HG03571 (cell line): ENCODE data around the gene UBQLN3.

Source experiments
- ATAC-seq: cut with Tn5 transposase; IDR thresholded peaks from one replicate; pipeline ENCODE4 v1.9.1; 2021; ENCODE audit not compliant: unreplicated experiment

UBQLN3 gene

DNA sequence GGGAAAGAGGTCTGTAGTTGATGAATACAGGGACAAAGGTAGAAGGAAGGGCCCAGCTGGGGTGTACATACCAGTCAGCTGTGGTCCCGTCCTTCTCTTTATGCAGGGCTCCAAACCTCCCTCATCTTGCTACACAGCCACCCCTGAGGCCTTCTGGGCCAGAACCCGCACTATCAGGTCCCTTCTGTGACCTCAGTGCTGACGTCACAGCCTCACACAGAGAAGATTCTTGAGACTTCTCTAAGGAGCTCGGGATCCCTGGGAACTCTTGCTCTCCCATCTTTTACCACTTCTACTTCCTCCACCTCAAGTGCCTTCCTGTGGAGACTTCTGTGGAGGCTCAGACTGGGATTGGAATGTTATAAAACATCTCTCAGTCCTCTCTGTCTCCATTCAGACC, at the start of gene UBQLN3:
Gene UBQLN3, minus strand, starts transcription at position 155 of the 400 bp plus-strand sequence. CDS start 399 bp downstream, outside the sequence.
- ATAC-seq = no peak

DNA sequence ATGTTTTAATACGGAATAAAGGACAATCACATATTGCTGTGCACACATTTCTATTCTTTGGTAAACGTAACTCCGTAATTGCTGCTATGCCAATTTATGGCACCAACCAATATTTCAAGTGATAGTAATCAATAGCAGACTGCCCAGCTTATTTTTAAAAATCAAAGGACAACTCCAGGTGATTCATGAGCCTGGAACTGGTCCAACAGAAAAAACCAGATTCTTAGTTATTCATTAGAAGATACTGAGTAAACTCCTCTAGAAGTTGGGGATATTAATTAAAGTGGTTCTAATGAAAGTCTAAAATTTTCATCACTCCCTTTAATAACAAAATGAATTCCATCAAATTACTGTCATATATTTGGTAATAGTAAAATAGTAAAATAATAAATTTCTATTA, 48.0 kb upstream of the UBQLN3 start:
- no peak for ATAC-seq

DNA sequence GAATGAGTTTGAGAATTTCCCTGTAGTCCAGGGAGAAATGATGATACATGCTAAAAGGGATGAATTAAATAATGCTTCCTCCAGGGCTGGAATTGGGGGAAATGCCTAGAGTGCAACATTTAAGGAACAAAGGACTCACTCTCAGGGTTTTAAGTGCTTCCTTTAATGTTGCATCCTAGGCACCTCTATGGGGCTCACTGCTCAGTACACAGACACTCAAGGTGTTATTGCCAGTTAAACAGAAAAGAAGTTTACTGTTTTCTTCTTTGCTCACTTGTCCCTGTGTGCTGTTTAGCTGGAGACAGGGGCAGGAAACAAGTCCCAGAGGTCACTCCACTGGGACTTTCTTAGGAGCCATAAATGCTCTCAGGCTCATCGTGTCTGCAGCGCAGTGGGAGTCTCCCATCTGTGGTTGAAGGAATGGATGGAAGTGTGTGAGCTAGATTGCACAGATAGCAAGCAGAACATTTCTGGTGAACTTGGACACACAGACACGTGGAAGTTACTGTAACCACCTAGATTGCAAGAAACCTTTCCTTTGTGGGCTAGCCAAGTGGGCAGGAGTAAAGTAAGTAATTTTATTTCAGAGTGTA, 46.9 kb upstream of the UBQLN3 start:
- no peak for ATAC-seq

DNA sequence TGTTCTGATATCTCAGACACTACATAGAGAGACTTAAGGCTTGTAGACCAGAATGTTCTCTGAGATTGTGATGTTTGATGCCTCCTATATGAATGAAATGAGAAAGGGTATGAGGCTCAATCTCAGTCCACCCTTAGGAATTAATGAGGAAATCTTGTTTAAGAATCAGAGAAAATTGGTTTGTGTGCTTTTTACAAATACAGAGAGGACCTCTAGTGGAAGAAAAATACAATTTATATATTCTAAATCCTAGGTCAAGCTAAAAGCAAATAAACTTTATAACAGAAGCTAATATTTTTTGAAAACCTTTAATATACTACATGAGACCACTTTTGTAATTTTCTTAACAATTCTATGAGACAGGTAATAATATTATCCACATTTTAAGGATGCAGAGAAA, 43.6 kb upstream of the UBQLN3 start:
- no peak for ATAC-seq

DNA sequence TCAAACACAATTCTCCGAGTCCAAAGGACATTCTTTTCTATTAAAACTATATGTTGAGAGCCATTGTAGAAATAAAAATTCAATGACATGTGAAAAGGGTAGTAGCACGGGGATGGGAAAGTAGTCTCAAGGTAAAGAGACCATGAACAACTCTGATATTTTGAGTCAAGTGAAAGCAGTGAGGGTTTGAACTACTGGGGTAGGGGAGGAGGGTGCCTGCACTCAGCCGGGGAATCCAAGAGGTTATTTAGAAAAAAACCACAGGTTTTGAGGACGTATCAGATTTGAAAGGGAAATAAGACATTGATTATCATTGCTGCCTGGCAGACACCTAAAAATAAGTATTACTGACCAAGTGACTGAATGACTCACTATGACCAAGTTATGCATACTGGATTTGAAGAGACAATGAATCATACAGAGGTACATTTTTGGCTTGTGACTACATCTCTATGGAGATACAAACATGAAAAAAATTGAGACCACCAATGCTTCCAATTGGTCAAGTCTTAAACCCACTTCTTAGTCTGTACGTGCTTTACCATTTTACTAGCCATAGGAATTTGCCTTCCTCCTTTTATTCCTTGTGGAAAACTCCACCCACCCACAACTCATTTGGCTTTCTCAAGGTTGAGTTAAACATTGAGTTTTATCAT, 40.8 kb upstream of the UBQLN3 start:
- peak; percentile 34 for ATAC-seq

DNA sequence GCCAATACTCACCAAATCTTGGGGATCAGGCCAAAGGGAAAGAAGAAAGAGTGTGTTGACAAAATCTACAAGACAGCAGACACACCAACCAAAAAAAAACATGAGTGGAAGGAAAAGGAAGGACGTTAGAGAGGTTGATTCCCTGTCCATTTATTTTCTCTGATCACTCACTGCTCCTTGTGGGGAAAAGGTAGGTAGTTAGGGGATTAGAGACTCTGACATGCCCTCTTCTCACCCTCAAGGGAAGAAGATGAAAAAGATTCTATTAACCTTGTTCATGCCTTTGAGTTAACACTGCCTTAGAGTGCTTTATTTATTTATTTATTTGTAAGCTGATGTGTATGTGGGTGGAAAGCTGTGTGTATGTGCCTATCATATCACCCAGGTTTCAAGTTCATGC, 38.7 kb upstream of the UBQLN3 start, which contains the start of gene OR52H1:
Gene OR52H1, minus strand, starts transcription at position 101 of the 400 bp plus-strand sequence. CDS start 3,035 bp downstream, outside the sequence.
- ATAC-seq = no peak

DNA sequence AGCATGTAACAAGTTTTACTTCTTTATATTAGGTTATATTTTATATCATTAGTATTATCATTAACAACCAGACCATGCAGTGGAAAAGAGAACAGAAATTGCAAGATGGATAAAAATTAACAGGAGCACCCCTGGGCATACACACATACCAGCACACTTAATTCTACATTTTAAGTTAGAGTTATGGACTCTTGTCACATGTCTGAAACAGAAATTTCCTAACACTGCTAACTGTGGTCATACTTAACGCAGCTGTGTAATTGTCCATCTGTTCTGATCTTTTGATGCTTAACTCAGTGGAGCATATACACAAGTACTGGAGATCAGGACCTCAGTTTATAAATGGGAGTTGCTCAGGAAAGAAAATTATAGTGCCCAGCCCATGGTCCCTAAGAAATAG, 38.2 kb upstream of the UBQLN3 start:
- ATAC-seq = peak; percentile 76

DNA sequence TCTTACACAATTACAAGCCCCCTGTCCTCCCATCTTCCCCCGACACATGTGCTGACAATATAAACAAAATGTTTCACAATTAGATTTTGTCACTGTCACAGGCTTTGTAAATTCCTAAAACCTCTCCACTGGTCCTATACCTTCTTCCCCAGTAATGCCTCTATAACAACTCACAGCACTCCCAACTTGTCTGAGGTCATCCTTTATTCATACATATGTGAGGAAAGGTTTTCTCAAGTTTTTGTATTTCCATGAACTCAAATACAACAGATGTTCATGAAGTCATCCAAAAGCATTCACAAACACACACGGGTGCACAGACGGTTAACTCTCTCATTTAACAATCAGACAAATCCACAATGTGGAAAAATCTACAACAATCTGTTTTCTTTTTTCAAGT, 36.7 kb upstream of the UBQLN3 start:
- ATAC-seq = no peak

DNA sequence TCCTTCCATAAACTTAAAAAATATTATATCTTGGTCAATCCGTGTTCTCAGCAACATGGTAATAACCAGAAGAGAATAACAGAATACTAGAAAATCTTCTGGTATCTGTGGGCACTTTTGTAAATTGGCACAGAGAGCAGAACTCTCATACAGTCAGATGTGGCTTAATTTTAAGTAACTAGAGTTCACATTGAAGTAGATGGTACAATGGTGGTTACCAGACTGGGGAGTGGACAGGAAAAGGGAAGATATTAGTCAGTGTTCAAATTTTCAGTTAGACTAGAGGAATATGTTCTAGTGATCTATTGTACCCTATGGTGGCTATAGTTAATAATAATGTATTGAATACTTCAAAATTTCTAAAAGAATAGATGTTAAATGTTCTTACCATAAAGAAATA, 31.7 kb upstream of the UBQLN3 start:
- no peak for ATAC-seq

DNA sequence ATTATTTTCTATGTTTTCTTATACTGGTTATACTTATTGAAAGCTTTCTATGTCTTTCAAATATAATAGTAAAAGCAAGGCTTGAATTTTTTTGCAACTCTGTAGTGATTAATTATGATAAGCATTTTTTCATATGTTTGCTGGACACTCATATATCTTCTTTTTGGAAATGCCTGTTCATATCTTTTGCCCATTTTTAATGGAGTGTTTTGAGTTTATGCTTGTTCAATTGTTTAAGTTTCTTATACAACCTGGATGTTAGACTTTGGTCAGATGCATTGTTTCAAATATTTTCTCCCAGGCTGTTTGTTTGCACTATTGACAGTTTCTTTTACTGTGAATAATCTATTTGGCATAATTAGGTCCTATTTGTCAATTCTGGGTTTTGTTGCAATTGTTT, 26.7 kb upstream of the UBQLN3 start:
- ATAC-seq = no peak

DNA sequence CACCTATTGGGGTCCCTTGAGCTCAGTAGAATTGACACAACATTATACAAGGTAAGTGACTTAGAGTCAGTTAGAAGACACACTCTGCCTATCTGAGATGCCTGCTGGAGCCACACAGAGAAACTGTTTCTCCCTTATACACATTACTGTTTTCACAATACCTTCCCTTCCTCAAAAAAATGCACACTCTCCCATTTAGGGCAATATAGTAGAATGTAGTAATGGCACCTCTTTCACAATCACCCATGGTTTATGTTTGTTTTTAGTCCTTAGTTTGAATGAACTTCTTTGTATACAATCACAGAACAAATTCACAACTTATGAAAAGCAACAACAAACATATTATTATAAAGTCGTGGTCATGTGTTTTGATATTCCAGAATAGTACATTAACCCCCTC, 24.3 kb upstream of the UBQLN3 start:
- no peak for ATAC-seq

DNA sequence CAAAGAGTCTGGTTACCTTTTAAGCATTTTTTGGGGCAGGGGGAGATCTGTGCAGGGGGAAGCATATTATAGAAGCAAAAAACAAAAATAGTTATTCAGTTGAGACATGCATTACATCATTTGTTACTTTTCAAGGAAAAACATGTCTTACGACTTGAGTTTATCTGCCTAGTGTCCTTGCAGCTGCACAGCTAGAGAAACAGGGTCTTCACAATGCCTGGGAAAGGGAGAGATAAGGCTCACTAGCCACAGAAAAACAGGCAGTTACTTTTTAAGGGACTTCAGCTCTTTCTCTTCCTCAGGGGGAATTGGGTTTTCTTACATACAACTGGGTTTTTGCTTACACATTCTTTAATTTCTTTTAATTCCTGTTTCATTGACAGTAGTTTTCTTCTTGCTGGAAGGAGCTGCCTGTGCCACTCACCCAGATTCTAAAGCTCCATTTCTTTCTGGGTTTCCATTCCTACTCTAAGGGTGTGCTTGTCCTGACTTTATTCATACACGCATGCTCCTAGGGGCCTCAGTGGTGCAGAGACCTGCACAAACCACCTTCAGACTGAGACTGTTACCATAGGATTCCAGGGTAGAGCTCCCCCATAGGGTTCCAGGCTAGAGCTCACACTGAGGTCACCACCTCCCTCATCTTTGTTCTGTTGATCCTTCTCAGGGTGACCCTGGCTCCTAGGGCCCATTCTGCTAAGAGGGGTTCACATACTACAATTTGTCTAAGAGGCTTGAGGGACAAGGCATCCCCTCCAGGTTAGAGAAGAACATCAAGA, 21.5 kb upstream of the UBQLN3 start:
- no peak for ATAC-seq

DNA sequence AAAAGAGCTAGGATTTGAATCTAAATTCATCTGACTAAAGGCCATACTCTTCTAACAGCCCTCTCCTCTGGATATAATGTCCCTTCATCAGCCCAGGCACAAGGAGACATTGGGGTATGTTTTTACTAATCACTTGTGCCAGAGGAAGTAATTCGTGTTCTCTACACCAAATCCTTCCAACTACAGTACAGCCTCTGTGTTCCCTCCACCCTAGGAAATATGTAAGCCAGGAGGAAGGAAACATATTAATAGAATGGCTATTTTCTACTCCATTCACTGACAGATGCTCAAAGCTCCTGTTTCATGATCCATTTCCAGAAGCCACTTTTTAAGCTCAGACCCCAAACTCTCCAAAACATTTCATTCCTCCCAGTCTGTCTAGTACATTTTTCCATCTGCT, 18.7 kb upstream of the UBQLN3 start:
- no peak for ATAC-seq

DNA sequence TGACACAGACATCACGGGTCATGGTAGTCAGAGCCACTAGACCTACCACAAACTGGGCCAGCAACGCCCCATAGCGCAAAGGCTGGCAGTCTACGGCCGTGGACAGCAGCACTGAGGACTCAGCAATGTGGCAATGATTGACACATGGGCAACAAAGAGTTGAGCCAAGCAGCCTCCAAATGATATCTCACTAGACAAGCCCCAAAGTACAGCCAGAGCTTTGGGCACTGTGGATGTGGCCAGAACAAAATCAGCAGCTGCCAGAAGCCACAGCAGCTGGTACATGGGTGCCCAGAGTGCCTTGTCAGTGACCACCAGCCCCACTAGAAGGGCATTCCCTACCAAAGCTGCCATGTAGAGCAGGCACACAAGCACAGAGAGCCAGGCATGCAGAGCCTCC, 18.0 kb upstream of the UBQLN3 start:
- no peak for ATAC-seq

DNA sequence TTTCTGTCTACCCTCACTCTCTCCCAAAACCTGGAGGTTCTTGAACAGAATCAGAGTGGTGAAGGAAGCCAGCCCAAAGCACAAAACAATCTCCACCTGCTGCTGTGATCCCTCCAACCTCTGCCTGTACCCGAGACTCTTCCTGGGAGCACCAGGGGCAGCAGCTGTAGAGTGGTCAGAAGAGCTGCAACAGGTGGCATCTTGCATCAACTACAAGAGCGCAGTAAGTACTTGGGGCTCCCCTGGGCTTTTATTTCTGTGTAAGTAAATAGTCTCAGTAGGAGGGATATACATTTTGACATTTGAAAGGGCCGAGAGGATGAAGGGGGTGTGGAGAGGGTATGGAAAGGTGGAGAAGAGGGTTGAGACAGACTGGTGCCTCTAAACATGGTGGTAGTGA, 15.0 kb upstream of the UBQLN3 start:
- no peak for ATAC-seq

DNA sequence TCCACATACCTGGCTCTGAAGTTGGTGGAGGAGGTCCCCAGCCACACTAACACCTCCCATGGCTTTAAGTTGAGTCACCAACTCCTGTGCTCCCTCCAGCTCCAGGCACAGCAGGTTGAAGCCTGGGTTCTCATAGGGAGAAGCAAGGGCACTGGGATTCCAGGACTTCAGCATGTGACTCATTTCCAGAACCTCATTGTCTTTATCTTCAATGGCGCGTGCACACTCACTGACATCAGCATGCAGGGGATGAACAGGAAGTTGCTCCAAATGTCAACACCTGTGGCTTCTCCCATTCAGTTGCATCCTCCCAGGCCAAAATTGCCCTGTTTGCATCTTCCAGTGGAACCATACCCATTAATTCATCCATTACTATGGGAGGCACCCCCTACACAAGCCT, 12.6 kb upstream of the UBQLN3 start:
- no peak for ATAC-seq

DNA sequence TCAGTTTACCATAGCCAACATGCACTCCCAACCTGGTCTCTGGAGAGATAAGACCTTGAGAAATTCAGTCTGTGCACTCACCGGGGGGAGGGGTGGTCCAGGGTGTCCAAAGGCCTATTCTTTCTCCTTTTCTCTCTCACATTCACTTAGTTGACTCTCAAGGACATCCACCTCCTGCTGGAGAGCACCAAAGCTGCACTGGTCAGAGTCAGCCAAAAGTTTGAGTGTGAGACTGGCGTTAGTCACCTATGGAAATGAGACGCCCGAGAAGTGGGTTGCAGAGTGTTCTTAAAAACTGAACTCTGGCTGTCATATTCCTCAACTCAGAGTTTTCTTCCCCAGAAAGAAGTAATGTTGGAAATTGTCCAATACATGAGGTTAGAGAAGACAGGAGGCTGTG, 11.8 kb upstream of the UBQLN3 start:
- no peak for ATAC-seq

DNA sequence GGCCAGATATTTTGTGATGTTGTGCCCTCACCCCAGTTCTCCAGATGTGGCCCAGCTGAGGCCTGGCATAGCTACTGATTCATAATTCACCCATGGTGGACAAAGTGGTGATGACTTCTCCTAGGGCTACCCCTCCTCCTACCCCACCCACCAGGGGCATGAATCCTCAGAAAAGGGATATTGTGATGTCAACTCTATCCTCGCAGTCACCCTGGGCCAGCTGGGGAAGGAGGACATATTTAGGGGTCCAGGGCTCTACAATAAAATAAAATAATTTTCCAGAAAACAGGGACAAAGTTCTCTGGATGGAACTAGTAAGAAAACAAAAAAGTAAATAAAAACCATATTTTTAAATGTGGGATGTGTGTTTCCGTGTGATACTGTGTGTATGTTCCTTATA, 6.8 kb upstream of the UBQLN3 start, which contains the start of gene UBQLNL:
Gene UBQLNL, minus strand, starts transcription at position 101 of the 400 bp plus-strand sequence. CDS start 258 bp downstream, outside the sequence.
- no peak for ATAC-seq

DNA sequence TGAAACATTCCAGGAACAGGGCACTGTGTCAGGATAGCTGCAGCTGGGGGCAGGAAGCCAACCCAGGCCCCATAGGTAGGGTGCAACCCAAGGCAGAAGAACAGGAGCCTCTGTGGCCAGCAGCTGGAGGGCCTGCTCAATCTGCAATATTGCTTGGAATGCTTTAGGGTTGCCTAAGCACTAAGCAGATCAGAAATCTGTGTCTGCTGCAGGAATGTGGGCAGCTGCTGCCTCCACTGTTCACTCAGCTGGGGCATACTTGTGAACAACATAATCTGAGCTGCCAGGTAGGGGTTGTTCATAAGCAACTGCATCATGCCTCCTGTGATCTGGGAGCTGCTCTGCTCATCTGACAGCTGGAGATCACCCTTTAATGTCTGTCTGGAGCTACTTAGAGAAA, 5.1 kb upstream of the UBQLN3 start:
- ATAC-seq = no peak

DNA sequence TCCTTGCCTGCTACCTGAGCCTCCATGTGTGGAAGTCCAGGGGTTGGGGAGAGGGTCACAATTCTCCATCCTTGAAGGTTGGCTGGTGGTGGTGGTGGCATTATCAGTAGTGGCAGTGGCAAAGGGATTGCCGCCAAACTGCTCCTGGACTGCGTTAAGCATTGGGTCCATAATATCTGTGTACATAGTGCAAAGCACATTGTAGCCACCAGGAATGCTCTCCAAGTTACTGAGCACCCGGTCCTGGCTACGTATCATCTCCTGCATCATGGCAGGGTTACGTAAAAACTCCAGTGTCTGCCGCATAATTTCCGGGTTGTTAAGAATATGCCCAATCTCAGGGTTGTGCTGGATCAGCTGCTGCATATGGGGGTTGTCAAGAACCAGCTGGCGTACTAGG, 1.2 kb downstream of the UBQLN3 start:
- no peak for ATAC-seq

DNA sequence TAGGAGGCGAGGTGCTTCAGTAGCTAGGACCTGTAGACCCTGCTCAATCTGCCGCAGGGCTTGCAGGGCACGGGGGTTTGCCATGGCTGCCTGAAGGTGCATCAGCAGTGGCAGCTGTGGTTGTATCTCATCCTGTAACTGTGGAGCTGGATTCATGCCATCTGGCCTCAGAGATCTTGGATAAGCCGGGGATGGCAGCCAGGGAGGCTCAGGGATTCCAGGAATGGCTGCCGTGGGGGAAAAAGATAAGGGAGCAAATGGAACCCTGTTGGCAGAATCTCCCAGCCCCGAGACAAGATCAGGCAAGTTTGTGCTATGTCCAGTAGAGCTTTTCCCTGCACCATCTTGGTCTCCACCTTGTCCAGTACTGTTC, 1.8 kb downstream of the UBQLN3 start:
- ATAC-seq = no peak
